Activated T-cell treated with anti-CD3 and anti-CD28 coated beads, Interleukin-2, amount 50 U/mL, for 1 hour (primary cell): Measurements from ENCODE around the gene ARNT2.
"Not testable (repeated sequence)": the region's sequence is repeated elsewhere in the genome, so short reads cannot be mapped to it uniquely, and the experiment has no call there.

Experiments used
- DNase-seq: peaks from one replicate; pipeline ENCODE4 v3.0.0-alpha.2; 2020

The ARNT2 gene

DNA sequence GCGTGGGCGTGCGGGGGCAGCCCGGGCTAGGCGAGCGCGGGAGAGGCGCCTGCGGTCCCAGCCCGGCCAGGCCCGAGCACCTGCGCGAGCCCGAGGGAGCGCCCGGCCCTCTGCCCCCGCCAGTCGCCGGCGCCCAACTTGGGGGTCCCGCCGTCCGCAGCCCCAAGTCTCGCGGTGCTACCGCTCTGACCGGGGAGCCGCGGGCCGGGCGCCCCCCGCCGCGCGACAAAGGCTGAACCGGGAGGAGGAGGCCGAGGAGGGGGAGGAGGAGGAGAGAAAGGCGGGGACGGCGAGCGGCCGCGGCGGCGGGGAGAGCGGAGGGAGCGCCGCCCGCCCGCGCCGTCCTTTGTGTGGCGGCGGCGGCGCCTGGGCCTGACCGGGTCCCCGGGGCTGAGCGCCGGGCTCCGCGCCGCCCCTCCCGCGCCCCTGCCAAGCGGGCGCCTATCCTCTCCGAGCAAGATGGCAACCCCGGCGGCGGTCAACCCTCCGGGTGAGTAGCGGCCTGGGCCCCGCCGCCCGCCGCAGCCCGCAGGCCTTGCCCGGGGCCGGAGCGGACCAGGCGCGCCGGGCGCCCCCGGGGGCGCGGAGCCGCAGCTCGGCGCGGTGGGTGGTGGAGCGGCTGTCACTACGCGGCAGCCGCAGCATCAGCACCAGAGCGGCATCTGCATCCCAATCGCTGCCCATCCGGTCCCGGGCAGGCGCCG lies at the start of gene ARNT2:
TSS of gene ARNT2 (plus strand) at position 326 of the 704 bp plus-strand sequence. CDS start at position 460, 134 bp downstream.
- DNase-seq = no peak

DNA sequence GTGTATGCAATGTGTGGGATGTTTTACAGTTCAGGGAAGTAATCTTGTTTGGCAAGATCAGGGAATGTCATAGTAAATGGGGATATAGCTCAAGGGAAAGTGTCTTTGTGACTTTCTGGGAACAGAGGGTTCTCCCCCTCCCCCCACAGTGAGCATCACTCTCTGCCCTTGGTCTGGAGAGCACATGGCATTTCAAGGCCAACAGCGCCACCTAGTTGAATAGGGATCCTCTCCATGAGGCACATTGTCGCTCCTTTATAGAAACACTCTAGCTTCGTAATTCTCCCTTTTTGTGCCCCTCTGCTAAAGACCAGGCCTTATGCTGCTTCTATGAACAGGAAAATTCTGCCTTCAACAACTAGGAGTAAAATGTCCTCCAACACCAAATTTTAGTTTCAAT lies 37.1 kb upstream of the ARNT2 start:
- DNase-seq = no peak

DNA sequence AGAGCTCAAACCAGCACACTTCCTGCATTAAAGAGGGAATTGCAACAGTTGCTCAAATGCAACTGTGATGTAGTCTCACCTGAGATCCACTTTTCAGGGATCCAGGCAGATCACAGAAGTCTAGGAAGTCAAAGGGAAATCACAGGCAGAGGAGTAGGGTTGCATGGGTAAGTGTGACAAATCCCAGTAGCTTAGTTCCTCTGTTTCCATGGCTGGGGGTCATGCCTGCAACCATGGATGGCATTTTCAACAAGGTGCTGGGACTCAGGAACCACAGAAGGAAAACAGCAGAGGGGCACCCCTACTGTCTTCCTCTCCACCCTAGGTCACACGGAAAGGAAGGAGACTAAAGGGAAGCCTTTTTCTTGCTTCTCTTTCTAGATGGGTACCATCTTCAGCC lies 36.5 kb upstream of the ARNT2 start:
- no peak for DNase-seq

DNA sequence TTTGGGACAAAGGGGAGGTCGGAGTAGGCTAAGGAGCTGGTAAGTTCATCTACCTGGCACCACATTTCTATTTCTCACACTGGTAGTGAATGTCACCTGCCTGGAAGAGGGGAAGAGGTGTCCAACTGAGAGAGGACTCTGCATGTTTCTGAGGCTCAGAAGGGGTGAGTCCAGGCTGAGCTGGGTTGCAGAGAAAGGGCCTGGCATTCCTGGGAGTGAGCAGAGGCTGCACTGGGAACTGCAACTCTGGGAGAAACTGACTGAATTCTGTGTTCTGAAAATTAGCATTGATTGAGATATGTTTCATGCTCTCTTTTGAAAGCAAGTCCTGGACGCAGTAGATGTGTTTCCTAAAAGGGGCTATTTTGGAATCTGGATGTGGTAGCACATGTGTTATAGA lies 32.3 kb upstream of the ARNT2 start:
- DNase-seq = no peak

DNA sequence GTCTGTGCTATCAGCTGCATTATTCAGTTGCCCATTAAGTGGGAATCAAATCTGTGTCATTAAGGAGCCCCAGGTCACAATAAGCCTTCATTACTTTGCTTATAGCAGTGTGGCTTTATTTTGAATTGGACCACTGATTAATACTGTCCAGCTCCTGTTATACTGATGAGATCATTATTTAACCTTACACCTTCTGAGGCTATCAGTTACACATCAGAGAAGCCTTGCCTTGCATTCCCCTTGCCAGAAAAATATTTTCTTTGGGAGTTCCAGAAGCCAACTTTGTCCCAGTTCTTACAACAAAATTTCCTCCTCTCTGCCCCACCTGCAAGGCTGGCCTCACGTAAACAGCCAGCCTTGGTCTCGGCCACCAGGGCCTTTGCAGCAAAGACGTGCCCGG lies 29.7 kb upstream of the ARNT2 start:
- DNase-seq = no peak

DNA sequence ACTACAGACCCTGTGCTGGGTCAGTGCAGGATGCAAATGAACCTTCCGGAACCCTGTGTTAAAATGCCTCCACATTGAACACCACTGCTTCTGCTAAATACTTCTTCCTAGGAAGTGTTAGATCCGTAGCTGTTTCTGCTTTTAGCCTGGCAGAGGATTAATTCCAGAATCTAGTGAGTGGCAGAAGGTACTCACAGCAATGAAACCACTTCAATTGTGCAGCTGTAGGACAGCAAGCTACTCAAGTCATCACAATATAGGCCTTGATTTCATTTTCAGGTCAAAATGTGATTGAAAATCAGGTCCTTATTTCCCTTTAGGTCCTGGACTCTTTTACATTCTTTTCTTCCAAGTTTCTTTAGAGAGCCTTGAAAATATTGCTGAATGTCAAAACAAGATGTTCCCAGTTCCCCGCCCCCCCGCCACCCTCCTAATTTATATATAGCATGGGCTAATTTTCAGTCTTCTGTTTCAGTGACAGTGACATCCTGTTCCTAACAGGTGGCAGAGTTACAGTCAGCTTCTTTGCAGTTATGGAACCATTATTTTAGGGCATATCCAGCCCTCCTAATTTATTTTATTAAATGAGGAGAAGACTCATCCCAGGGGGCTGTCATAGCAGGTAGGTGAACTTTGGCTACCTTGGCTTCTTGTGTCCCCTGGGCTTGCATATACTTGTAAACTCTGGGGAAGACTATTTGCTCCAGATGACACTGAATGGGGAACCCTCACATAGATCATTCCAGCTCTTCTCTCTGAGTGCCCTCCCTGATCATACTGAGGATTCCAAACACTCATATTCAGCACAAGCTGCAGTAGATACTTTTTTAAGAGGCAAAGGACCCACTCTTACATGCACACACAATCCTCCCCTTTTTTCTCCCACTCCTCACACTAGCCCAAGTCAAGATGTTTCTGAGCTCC lies 28.0 kb upstream of the ARNT2 start:
- DNase-seq = no peak

DNA sequence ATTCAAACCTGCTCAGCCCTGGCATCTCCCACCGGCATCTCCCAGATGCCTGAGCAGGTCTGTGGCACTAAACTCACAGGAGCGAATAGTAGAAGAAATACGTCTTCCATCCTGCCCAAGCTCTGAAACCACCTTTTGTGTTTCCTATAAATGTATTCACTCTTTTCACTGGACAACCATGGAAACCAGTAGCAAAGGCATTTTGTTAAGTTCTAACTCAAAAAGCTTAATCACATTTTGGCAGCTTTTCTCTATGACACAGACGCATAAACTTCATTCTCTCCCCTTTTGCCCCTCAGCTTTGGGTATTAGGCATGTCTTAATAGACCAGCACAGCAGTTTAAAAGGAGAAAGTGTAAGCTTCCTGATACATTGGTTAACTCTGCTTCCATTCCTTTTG lies 24.5 kb upstream of the ARNT2 start:
- DNase-seq = no peak

DNA sequence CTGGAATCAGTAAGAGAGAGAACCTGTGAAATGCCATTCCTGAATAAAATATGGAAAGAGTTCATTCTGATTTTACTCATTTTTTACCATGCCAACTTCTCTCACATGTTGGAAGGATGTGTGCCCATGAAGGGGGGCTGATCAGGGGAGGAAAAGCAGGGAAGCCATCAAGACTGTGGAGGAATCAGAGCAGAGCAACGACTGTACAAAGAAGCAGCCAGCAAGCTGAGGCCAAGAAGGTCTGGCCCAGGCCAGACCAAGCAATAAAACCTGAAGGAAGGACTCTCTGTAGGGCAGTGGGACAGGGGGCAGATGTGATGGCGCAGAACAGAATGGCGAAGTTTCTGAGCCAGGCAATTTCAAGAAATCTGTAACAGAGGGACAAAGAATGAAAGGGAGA lies 24.0 kb upstream of the ARNT2 start:
- DNase-seq = no peak

DNA sequence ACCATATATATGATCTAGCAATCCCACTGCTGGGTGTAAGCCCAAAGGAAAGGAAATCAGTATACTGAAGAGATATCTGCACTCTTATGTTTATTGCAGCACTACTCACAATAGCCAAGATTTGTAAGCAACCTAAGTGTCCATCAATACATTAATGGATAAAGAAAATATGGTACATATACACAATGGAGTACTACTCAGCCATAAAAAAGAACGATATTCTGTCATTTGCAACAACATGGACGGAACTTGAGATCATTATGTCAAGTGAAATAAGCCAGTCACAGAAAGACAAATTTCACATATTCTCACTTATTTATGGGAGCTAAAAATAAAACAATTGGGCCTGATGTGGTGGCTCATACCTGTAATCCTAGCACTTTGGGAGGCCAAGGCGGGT lies 21.9 kb upstream of the ARNT2 start:
- no peak for DNase-seq

DNA sequence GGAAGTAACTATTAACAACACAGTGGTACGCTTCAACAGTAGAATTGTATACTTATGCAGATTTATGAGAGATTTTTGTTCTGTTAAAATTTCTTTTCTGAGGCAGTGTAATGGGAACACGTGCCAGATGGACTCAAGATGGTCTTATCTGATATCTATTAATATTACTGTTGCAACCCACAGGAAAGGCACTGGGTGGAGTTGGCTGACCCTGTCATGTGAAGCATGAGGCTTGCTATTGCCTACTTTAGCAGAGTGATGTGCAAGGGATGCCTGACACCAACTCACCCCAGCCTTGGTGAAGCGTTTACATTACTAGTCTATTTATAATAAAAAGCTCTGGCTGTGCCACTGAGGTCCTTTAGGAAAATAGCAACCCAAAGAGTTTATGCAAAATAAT lies 19.8 kb upstream of the ARNT2 start:
- no peak for DNase-seq

DNA sequence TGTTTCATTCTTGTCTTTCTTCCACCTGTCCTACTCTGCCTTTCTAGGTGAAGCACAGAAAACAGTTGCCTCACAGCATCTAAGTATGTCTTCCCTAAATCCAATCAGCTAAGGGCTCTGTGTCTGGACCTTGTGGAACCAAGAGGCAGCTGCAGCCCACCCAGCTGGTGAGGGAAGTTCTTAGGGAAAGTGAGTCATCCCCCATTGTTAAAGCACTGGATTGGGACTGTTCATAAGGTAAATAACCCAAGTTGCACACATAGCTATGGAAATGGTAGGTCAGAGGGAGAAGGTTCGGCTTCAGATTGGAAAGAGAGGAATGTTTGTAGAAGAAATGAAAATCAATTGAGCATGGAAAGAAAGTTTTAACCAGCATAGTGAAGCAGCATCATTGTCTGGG lies 18.0 kb upstream of the ARNT2 start:
- DNase-seq = no peak

DNA sequence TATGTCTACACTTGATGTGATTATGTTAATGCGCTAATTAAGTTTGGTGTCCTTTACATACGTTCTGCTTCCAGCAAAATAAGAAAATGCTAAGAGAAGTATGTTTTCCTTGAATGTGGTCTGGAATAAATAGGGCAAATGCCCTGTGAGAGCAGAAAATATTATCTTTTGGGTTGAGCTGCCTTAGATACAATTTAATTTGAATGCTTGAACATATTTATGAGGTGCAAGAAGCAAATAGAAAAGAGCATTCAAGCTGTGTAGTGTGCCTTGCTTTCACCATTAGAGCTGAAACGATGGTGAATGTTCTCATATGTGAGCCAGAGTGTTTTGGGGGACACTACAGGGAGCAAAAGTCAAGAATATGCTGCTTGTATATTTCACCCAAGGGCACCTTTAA lies 15.9 kb upstream of the ARNT2 start:
- DNase-seq = no peak

DNA sequence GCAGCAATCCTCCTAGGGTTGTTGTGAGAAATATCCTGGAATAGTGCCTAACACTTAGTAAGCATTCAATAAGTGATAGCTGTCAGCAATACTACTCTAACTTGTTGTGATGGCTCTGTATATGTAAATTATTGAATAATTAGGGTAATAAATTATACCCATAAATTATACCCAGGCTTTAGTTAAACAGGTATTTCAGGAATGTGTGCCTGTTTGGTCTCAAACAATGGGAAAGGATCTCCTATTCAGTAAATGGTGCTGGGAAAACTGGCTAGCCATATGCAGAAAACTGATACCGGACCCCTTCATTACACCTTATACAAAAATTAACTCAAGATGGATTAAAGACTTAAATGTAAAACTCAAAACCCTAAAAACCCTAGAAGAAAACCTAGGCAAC lies 14.8 kb upstream of the ARNT2 start:
- DNase-seq = no peak

DNA sequence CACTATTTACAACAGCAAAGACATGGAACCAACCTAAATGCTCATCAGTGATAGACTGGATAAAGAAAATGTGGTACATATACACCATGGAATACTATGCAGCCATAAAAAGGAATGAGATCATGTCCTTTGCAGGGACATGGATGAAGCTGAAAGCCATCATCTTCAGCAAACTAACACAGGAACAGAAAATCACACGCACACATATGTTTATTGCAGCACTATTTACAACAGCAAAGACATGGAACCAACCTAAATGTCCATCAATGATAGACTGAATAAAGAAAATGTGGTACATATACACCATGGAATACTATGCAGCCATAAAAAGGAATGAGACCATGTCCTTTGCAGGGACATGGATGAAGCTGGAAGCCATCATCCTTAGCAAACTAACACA lies 13.2 kb upstream of the ARNT2 start:
- DNase-seq = not testable (repeated sequence)

DNA sequence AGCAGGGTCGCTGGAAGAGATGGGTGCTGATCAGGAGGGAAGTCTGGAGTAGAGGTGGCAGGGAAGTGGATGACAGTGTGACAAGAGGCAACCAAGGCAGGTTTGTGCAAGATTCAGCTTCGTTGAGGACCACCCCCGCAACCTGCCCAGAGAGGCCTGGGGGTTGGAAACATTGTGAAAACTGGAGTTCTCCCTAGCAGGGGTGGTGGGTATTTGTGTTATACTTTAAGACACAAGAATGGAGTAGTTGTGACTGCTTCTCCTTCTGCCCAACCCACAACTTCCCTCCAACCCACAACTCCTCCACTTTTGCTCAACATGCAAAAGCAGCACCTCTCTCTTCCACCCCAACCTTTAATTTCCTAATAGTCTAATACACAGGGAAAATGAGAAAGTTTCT lies 8.6 kb upstream of the ARNT2 start:
- no peak for DNase-seq

DNA sequence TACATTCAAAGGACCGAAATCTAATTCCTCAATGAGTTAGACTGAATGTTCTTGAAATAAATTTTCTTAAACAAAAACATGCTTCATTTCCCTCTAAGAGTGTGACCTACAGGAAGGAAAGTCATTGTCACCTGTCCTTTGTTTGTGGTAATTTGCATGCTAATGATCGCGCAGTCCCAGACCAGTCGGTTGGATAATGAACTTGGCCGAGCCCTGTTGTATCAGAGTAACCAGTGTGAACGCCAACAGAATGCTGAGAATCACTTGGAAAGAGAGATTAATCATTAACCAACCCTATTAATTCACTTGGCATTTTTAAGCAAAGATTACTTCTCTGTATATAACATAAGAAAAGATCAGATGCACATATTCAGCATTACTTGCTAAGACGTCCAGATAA lies 8.1 kb upstream of the ARNT2 start:
- no peak for DNase-seq

DNA sequence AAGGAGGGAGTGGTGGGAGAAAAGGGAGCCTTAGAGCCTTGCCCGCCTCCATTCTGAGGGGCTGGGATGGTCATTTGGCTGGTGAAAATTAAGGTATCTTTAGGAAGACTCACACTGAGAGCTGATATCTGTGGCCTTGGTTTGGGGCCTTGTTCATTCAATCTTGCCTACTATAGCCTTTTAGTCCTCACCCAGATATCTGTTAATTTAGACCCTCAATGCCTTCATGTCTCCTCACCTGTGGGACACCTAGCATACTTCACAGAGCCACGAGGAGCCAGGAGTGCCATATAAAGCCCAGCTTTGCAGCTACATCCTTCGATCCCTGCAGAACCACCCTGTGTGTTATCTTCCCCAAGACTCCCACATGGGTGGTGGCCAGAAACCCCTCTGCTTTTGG lies 4.7 kb upstream of the ARNT2 start:
- DNase-seq = no peak

DNA sequence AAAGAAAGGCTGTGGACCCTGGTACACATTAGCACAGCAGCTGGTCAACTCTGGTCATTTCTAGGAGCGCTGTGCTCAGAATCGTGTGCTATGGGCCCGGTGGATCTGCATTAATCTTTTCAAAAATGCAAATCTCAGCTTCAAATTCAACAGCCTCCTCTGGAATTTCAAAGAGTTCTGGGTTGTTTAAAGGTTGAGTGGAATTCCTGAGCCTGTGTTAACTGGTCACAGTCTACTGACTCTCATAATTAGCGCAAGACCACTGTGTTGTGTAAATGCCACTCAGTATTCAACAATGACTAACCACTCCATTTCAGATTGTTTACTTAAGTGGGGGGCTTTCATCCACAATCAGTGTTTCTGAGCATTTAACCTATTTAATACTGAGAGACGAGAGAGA lies 2.7 kb upstream of the ARNT2 start:
- no peak for DNase-seq

DNA sequence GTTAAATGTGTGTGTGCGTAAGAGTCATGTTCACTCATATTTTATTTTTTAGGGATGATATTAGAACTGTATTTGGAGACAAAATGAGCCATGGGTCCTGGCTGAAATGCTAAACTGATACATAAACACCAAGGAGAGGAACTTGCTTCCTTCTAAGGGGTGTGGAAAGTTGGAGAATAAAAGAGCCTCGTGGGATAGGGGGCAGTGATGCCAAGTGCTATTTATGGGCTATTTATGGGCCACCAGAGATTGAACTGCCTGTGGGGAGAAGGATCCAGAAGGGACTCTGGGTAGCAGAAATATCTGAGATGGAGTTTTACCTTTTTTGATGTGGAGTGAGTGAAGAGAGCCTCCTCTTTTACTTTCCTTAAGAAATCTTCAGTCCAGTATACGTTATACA lies 1.8 kb upstream of the ARNT2 start:
- DNase-seq = no peak

DNA sequence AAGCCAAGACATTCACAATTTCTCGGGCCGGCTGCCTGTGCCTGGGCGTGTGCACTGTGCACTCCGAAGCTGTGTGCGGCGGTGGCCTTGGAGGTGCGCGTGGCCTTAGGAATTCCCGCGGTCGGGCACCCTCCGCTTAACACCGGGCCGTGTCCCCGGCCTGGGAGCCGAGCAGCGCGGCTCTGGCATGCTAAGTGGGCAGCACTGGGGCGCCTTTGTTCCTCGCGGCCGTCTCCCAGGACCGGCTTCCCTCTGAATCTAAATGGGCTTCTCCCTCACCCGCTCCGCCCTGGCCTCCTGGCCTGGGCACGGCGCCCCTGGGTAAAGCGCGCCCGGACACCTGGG lies 498 bp upstream of the ARNT2 start:
- no peak for DNase-seq

DNA sequence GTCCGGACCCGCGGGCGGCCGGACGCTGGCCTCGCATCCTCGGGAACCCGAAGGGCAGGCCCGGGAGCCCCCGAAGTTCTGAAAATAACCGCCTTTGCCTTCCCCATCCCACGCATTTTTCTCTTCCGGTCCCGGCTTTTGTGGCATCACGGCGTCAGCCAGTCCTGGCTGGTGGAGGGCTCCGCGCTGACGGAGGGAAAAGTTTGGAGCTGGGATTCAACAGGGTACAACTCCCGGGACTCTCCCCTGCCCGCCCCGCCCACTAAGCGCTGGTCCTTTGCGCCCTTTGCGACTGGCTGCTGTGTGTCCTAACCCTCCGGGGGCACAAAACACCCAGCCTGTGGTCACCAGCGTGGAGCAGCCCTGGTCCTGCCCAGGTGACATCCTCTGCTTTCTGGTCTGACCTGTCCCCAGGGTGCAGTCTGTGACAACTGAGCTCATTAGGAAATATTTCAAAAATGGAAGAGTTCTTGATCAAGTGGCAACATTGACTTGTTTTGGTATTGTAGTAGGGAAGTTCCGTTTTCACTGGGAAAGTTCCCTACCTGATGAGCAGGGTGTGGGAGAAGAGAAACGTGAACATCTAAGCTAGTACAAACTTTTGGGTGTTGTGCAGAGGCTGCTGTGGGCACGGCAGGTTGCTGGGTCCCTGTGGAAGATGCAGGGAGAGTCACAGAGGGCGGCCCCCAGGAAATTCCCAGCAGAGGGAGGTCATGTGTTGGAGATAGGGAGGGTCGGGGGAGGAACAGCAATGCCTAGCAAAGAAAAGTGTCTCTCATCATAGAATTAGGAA lies 775 bp downstream of the ARNT2 start:
- no peak for DNase-seq

DNA sequence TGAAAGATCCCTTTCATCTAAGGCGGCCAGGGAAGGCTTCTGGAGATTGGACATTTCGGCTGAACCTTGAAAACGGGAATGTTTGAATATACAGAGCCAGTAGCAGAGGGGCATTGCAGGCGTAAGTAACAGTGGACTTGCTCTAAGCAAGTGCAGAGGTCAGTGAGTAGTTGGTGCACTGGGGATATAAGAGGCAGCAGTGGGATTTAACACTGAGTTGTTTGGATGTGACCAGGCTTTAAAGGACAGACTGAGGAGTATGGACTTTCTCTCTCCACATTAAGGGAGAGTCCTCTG lies 1.3 kb downstream of the ARNT2 start:
- no peak for DNase-seq

DNA sequence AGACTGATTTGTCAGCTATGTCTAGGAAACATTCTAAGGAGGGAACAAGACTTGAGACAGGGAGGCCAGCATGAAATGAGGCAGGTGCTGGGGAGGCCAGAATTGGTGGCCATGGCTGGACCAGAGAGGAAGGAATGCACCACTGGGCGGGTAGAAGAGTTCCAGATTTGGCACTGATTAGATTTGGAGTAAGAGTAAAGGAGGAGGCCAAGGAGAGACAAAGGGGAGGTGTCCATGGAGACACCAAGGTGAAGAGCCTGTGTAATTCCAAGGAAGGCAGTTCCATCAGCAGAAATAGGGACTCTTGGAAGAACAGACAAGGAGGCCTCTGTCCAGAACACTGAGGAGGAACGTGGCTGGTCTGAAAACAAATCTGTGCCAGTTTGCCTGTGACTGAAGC lies 1.8 kb downstream of the ARNT2 start:
- DNase-seq = no peak

DNA sequence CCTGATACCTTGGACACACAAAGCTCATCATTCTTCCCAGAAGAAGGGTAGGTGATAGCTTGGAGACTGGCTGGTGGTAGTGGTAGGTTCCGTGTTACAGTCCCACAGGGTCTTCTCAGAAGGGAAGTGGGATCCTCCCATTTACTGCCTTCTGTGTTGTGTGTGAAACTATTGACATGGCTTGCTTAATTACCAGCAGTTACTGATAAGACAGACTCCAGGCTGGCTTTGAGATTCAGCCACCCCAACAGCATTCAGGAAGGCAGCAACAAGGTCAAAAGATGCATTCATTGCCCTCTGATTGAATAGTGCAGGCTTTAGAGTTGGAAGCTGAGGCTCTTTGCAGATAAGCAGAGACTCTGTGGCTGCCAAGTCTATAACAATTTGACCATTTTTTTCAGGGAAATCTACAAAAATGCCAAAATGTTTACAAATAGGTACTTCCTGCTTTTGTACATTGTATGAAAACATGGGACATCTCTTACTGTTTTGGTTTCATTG lies 7.7 kb downstream of the ARNT2 start:
- DNase-seq = no peak
